B cell (primary cell): Measurements from ENCODE around the gene COL4A3. TPM values are rescaled to one million over a fixed set of nuclear protein-coding genes. Genes with fewer than 3 reads are reported as not detected.

Experiments
- ATAC-seq: fragments of 200-7000 bp; cut with Tn5 transposase; one replicate; pipeline ENCODE4 v1.10.0; 2021; ENCODE audit warnings: low read depth, mild to moderate bottlenecking, moderate number of reproducible peaks, moderate library complexity
- CTCF ChIA-PET: fragments of 350-600 bp; sonication (Branson Sonifier 250); formaldehyde crosslinking; loops from one replicate; lab custom pipeline; 2021; ENCODE audit warnings: antibody characterized with exemption, inconsistent platforms; lab: Charles Lee
- POLR2A ChIA-PET: fragments of 350-600 bp; sonication (Branson Sonifier 250); formaldehyde crosslinking; loops from one replicate; lab custom pipeline; 2021; ENCODE audit warnings: antibody characterized with exemption; lab: Charles Lee
- DNase-seq: peaks from one replicate; pipeline ENCODE4 v3.0.0; 2013
- H2AFZ ChIP-seq: 2 replicates; pipeline ENCODE4 v1.6.1; 2012; ENCODE audit warnings: mild to moderate bottlenecking, low read depth, low read length; ENCODE audit not compliant: insufficient read depth, poor library complexity, severe bottlenecking
- H3K27ac ChIP-seq, 2 donors: 1 replicate in 1 of 2; 2 replicates in 1 of 2; pipeline ENCODE4 v1.5.1; 2012 to 2013; ENCODE audit warnings: low read length in 2 of 2, mild to moderate bottlenecking in 2 of 2, moderate library complexity in 1 of 2
- H3K27me3 ChIP-seq, 4 experiments: fragments of 200-600 bp in 1 of 4; sonication (generic) in 1 of 4; replicated peaks in 1 of 4; 1 replicate in 2 of 4; 2 replicates in 2 of 4; pipeline versions ENCODE4 v1.6.1 to v1.7.0; 2013 to 2016; ENCODE audit warnings: low read length in 3 of 4, mild to moderate bottlenecking in 2 of 4, mixed read lengths in 1 of 4, moderate library complexity in 1 of 4; ENCODE audit not compliant: insufficient read depth in 4 of 4, control insufficient read depth in 3 of 4; ENCODE audit errors: control extremely low read depth in 1 of 4
- H3K36me3 ChIP-seq, 2 experiments: replicated peaks in 1 of 2; 1 replicate in 1 of 2; 2 replicates in 1 of 2; pipeline versions ENCODE4 v1.6.1 to v1.7.1; 2013; ENCODE audit warnings: low read length in 1 of 2; ENCODE audit not compliant: insufficient read depth in 2 of 2, control insufficient read depth in 1 of 2; ENCODE audit errors: control extremely low read depth in 1 of 2, extremely low read depth in 1 of 2
- H3K4me1 ChIP-seq, 2 donors: fragments of 200-600 bp in 1 of 2; sonication (generic) in 1 of 2; 1 replicate in 1 of 2; 2 replicates in 1 of 2; pipeline versions ENCODE4 v1.5.1 to v1.6.1; 2013 to 2017; ENCODE audit warnings: low read length in 2 of 2; ENCODE audit not compliant: control insufficient read depth in 2 of 2, insufficient read depth in 2 of 2
- H3K4me2 ChIP-seq: replicated peaks from 2 replicates; pipeline ENCODE3; 2012; ENCODE audit warnings: mild to moderate bottlenecking, low read depth, low read length; ENCODE audit not compliant: poor library complexity, severe bottlenecking
- H3K4me3 ChIP-seq, 5 experiments: fragments of 200-600 bp in 1 of 5; sonication (generic) in 1 of 5; 1 replicate in 3 of 5; 2 replicates in 2 of 5; pipeline versions ENCODE4 v1.5.1 to v1.7.0; 2011 to 2016; ENCODE audit warnings: low read length in 4 of 5, mild to moderate bottlenecking in 4 of 5, low read depth in 2 of 5, control low read depth in 1 of 5, moderate library complexity in 1 of 5; ENCODE audit not compliant: insufficient read depth in 1 of 5; ENCODE audit errors: control extremely low read depth in 1 of 5, extremely low read depth in 1 of 5
- H3K79me2 ChIP-seq: fragments of 200-600 bp; sonication (generic); one replicate; pipeline ENCODE4 v1.6.0; 2016; ENCODE audit warnings: low read length; ENCODE audit not compliant: control insufficient read depth, insufficient read depth
- H3K9ac ChIP-seq: fragments of 200-600 bp; sonication (generic); 2 replicates; pipeline ENCODE4 v1.6.1; 2017; ENCODE audit warnings: mild to moderate bottlenecking, low read length, moderate library complexity
- H3K9me3 ChIP-seq, 3 donors: one replicate each; pipeline versions ENCODE4 v1.6.1 to v1.7.1; 2013; ENCODE audit warnings: low read length in 2 of 3; ENCODE audit not compliant: control insufficient read depth in 2 of 3, insufficient read depth in 1 of 3; ENCODE audit errors: control extremely low read depth in 1 of 3
- H4K20me1 ChIP-seq: 2 replicates; pipeline ENCODE4 v1.6.0; 2012; ENCODE audit warnings: mild to moderate bottlenecking, low read length; ENCODE audit not compliant: insufficient read depth, control insufficient read depth, poor library complexity, severe bottlenecking
- H3K27ac Mint-ChIP-seq: one replicate; pipeline ENCODE4 v1.8.0; 2021; ENCODE audit warnings: mixed read lengths
- H3K27me3 Mint-ChIP-seq: one replicate; pipeline ENCODE4 v1.8.0; 2021; ENCODE audit warnings: mixed read lengths
- H3K4me1 Mint-ChIP-seq: one replicate; pipeline ENCODE4 v1.8.0; 2021; ENCODE audit warnings: mixed read lengths
- H3K4me3 Mint-ChIP-seq: one replicate; pipeline ENCODE4 v1.8.0; 2021; ENCODE audit warnings: mixed read lengths
- H3K9me3 Mint-ChIP-seq: one replicate; pipeline ENCODE4 v1.8.0; 2022; ENCODE audit warnings: mixed read lengths; ENCODE audit not compliant: insufficient read depth
- EZH2 ChIP-seq: IDR thresholded peaks from 2 replicates; pipeline ENCODE4 v1.6.1; 2012; ENCODE audit warnings: borderline replicate concordance, low read depth, mild to moderate bottlenecking, moderate library complexity, low read length; ENCODE audit not compliant: insufficient read depth, poor library complexity, severe bottlenecking
- WGBS: methylation state at CpG from one replicate; pipeline ENCODE4 v1.1.5; 2013; ENCODE audit warnings: missing lambda C conversion rate; ENCODE audit not compliant: insufficient coverage; 5-methylcytosine and 5-hydroxymethylcytosine counted together
- intact Hi-C: fragments of 100-400 bp; cut with micrococcal nuclease; formaldehyde crosslinking; loops from one replicate; pipeline ENCODE4 v1.10.0; 2022
- polyA plus RNA-seq: library from polyadenylated mRNA; depleted of rRNA; stranded (reverse); fragments of >200 nt; gene quantifications from 2 replicates; pipeline ENCODE4 v1.2.3, GENCODE V29; 2012
- total RNA-seq, 2 donors: library from RNA; stranded (reverse); fragments of 120-200 nt in 1 of 2; gene quantifications; 1 replicate in 1 of 2; 2 replicates in 1 of 2; pipeline versions ENCODE4 v1.2.3 to v1.2.4, GENCODE V29; 2013 to 2022
- TF ChIP-seq, protein P1 (sequence below): fragments of 200-600 bp; IDR thresholded peaks from one replicate; pipeline ENCODE4 v1.8.0; 2022; ENCODE audit warnings: antibody characterized with exemption, mild to moderate bottlenecking

Gene COL4A3
- total and polyA plus RNA-seq, 2 donors (not counting 1 experiment from before 2014, with no cell fraction given) = 33.4 to 45.9 TPM

- ChIA-PET POLR2A (interaction anchor here (0.6 kb wide), 1 partner anchor 12 kb away, joined by 5 read pairs; no protein-coding TSS in a partner anchor), CTCF (no interaction called here)
- ATAC-seq = no peak
Measured at GRCh38 chr2:227160164-227160563, 4.3 kb upstream of the COL4A3 start.

DNA sequence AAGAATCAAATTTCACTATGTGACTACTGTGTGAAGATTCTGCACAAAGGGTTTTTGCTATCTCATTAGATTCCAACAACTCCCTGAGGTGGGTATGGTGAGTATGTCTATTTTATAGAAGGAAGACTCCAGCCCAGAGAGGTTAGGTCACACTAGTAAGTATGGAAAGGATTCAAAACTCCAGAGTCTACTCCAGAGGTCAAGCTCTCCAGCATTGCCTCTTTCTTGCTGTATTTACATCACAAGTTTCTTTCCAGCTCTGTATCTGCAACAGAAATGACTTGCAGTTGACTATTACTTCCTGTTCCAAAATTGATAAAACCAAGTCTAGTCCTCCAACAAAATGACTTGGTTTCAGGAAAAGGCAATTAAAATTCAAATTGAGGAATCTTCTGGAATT, 2.5 kb upstream of the COL4A3 start:
- intact Hi-C loops = loop anchor here (5.0 kb wide), 1 partner anchor 160 kb away; no protein-coding TSS in a partner anchor
- CTCF ChIA-PET = no interaction called here

More at GRCh38 chr2:227160164-227160563, 4.3 kb upstream of the COL4A3 start:
- Mint-ChIP-seq H3K27ac (no peak overlapping the region), H3K4me3 (no peak overlapping the region), H3K9me3 (no peaks in the 10 kb centered on the region), H3K4me1 (peaks cover 30% of the 10 kb centered on the region), H3K27me3 (no peaks in the 10 kb centered on the region)
- Histone ChIP-seq H3K4me3 (no peak overlapping the region), H3K9ac (no peak overlapping the region), H3K27ac (no peak overlapping the region), H3K9me3 (peaks cover 0 to 2% (median 0%) of the 10 kb centered on the region in 3 donors), H3K27me3 (peaks cover 0 to 5% (median 0%) of the 10 kb centered on the region in 4 experiments), H3K4me1 (peaks cover 7 to 19% of the 10 kb centered on the region in 2 donors), H3K4me2 (no peak overlapping the region), H4K20me1 (no peaks in the 10 kb centered on the region), H3K36me3 (no peaks in the 10 kb centered on the region), H2AFZ (no peak overlapping the region), H3K79me2 (peaks cover 2% of the 10 kb centered on the region)
- WGBS = no CpG with 5 or more reads among the region's 2 CpGs
- DNase-seq = no peak
- intact Hi-C loops = loop anchor here (5.0 kb wide), 1 partner anchor 162 kb away; no protein-coding TSS in a partner anchor
- TF ChIP-seq EZH2 = no peak
- TF ChIP-seq, protein P1, sequence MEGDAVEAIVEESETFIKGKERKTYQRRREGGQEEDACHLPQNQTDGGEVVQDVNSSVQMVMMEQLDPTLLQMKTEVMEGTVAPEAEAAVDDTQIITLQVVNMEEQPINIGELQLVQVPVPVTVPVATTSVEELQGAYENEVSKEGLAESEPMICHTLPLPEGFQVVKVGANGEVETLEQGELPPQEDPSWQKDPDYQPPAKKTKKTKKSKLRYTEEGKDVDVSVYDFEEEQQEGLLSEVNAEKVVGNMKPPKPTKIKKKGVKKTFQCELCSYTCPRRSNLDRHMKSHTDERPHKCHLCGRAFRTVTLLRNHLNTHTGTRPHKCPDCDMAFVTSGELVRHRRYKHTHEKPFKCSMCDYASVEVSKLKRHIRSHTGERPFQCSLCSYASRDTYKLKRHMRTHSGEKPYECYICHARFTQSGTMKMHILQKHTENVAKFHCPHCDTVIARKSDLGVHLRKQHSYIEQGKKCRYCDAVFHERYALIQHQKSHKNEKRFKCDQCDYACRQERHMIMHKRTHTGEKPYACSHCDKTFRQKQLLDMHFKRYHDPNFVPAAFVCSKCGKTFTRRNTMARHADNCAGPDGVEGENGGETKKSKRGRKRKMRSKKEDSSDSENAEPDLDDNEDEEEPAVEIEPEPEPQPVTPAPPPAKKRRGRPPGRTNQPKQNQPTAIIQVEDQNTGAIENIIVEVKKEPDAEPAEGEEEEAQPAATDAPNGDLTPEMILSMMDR = no peak

More for the DNA sequence above, 2.5 kb upstream of the COL4A3 start:
- peaks cover 8 to 22% of the 10 kb centered on the region in 2 donors for H3K4me1 ChIP-seq
- H2AFZ ChIP-seq = no peak overlapping the region
- no peaks in the 10 kb centered on the region for H3K9me3 Mint-ChIP-seq
- peaks cover 3% of the 10 kb centered on the region for H3K27me3 Mint-ChIP-seq
- no peak for TF ChIP-seq EZH2
- TF ChIP-seq, protein P1 = no peak
- H3K4me2 ChIP-seq = no peak overlapping the region
- H3K4me3 ChIP-seq = no peak overlapping the region
- peaks cover 0 to 5% (median 0%) of the 10 kb centered on the region in 4 experiments for H3K27me3 ChIP-seq
- POLR2A ChIA-PET = no interaction called here
- H3K4me1 Mint-ChIP-seq = peaks cover 36% of the 10 kb centered on the region
- H4K20me1 ChIP-seq = no peaks in the 10 kb centered on the region
- peak overlapping the region; percentile 16 for H3K4me3 Mint-ChIP-seq
- no peak overlapping the region for H3K27ac ChIP-seq
- H3K36me3 ChIP-seq = no peaks in the 10 kb centered on the region
- H3K79me2 ChIP-seq = no peaks in the 10 kb centered on the region
- no peak overlapping the region for H3K27ac Mint-ChIP-seq
- no peak for DNase-seq
- no peak for ATAC-seq
- no peak overlapping the region for H3K9ac ChIP-seq
- peaks cover 0 to 2% (median 0%) of the 10 kb centered on the region in 3 donors for H3K9me3 ChIP-seq
